Hair follicular keratinocyte (primary cell): ENCODE results near the gene DDX51. TPM values are rescaled to one million over a fixed set of nuclear protein-coding genes. Genes with fewer than 3 reads are reported as not detected.

Source experiments
- total RNA-seq: library from RNA; depleted of rRNA; stranded (reverse); fragments of >200 nt; gene quantifications from 2 replicates; pipeline ENCODE4 v1.2.3, GENCODE V29; 2015

The DDX51 gene, protein sequence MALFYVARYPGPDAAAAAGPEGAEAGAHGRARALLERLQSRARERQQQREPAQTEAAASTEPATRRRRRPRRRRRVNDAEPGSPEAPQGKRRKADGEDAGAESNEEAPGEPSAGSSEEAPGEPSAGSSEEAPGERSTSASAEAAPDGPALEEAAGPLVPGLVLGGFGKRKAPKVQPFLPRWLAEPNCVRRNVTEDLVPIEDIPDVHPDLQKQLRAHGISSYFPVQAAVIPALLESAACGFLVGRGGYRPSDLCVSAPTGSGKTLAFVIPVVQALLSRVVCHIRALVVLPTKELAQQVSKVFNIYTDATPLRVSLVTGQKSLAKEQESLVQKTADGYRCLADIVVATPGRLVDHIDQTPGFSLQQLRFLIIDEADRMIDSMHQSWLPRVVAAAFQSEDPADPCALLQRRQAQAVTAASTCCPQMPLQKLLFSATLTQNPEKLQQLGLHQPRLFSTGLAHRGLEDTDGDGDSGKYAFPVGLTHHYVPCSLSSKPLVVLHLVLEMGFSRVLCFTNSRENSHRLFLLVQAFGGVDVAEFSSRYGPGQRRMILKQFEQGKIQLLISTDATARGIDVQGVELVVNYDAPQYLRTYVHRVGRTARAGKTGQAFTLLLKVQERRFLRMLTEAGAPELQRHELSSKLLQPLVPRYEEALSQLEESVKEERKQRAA
- total RNA-seq = 7.3 and 11.2 TPM in 2 replicates

GRCh38 chr12:132144115-132144809, at the start of gene DDX51, which contains the start of gene NOC4L:
Gene DDX51, minus strand, starts transcription at chr12:132144319. Its CDS starts 23 bp downstream, at chr12:132144296.
Gene NOC4L, plus strand, starts transcription at chr12:132144457. Its CDS starts 32 bp downstream, at chr12:132144489.

Other genes with a start within 250 kb of the DDX51 start
- gene ULK1, start 249.7 kb downstream of the DDX51 start, total RNA-seq = 2.3 and 5.2 TPM in 2 replicates
- 15.1 and 28.4 TPM in 2 replicates for gene PUS1, start 215.0 kb downstream of the DDX51 start, total RNA-seq
- gene EP400, start 194.4 kb downstream of the DDX51 start, total RNA-seq = 8.2 and 10.8 TPM in 2 replicates
- 16.9 and 29.4 TPM in 2 replicates for gene NOC4L, start 138 bp upstream of the DDX51 start, total RNA-seq
- not detected in 2 replicates for gene GALNT9, start 185.3 kb upstream of the DDX51 start, total RNA-seq